ENCODE data around the gene COL25A1.

Gene COL25A1

GRCh38 chr4:108796173-108796572 lies 506.3 kb downstream of the COL25A1 start:
- H3K4me1 Mint-ChIP-seq (ENCODE audit: low read depth), result no peaks in the 10 kb centered on the region
- peaks cover 2% of the 10 kb centered on the region for H3K27me3 Mint-ChIP-seq
- H3K9me3 Mint-ChIP-seq, result no peaks in the 10 kb centered on the region
- intact Hi-C loops (cut with micrococcal nuclease), result no loop called here
- H3K36me3 Mint-ChIP-seq (ENCODE audit: low read depth), result no peaks in the 10 kb centered on the region
- no peak overlapping the region for H3K4me3 Mint-ChIP-seq
- no peak overlapping the region for H3K27ac Mint-ChIP-seq

GRCh38 chr4:108795733-108796132 lies 506.7 kb downstream of the COL25A1 start:
- peaks cover 2% of the 10 kb centered on the region for H3K27me3 Mint-ChIP-seq
- intact Hi-C loops (cut with micrococcal nuclease), result no loop called here

GRCh38 chr4:108794136-108794535 lies 508.3 kb downstream of the COL25A1 start:
- peaks cover 2% of the 10 kb centered on the region for H3K27me3 Mint-ChIP-seq
- no peaks in the 10 kb centered on the region for H3K36me3 Mint-ChIP-seq (ENCODE audit: low read depth)
- H3K4me1 Mint-ChIP-seq (ENCODE audit: low read depth), result no peaks in the 10 kb centered on the region
- intact Hi-C loops (cut with micrococcal nuclease), result no loop called here
- no peak overlapping the region for H3K27ac Mint-ChIP-seq
- H3K9me3 Mint-ChIP-seq, result no peaks in the 10 kb centered on the region
- H3K4me3 Mint-ChIP-seq, result no peak overlapping the region

More at GRCh38 chr4:108795733-108796132, 506.7 kb downstream of the COL25A1 start:
- no peaks in the 10 kb centered on the region for H3K9me3 Mint-ChIP-seq
- H3K4me3 Mint-ChIP-seq, result no peak overlapping the region
- no peaks in the 10 kb centered on the region for H3K4me1 Mint-ChIP-seq (ENCODE audit: low read depth)
- H3K36me3 Mint-ChIP-seq (ENCODE audit: low read depth), result no peaks in the 10 kb centered on the region
- no peak overlapping the region for H3K27ac Mint-ChIP-seq

- Mint-ChIP-seq H3K4me1 (ENCODE audit: low read depth) (no peaks in the 10 kb centered on the region), H3K36me3 (ENCODE audit: low read depth) (no peaks in the 10 kb centered on the region), H3K4me3 (no peak overlapping the region), H3K27me3 (peaks cover 2% of the 10 kb centered on the region), H3K9me3 (no peaks in the 10 kb centered on the region), H3K27ac (no peak overlapping the region)
- intact Hi-C loops (cut with micrococcal nuclease), result no loop called here
Observed at GRCh38 chr4:108793415-108793814, 509.0 kb downstream of the COL25A1 start.

- no peaks in the 10 kb centered on the region for H3K36me3 Mint-ChIP-seq (ENCODE audit: low read depth)
- H3K27me3 Mint-ChIP-seq, result peaks cover 2% of the 10 kb centered on the region
- no peak overlapping the region for H3K27ac Mint-ChIP-seq
- H3K4me1 Mint-ChIP-seq (ENCODE audit: low read depth), result no peaks in the 10 kb centered on the region
- intact Hi-C loops (cut with micrococcal nuclease), result no loop called here
- H3K4me3 Mint-ChIP-seq, result no peak overlapping the region
- H3K9me3 Mint-ChIP-seq, result no peaks in the 10 kb centered on the region
Observed at GRCh38 chr4:108788731-108789130, 513.7 kb downstream of the COL25A1 start.

- H3K27me3 Mint-ChIP-seq, result peaks cover 2% of the 10 kb centered on the region
- no peaks in the 10 kb centered on the region for H3K36me3 Mint-ChIP-seq (ENCODE audit: low read depth)
- H3K9me3 Mint-ChIP-seq, result no peaks in the 10 kb centered on the region
- no peak overlapping the region for H3K4me3 Mint-ChIP-seq
- intact Hi-C loops (cut with micrococcal nuclease), result no loop called here
- no peaks in the 10 kb centered on the region for H3K4me1 Mint-ChIP-seq (ENCODE audit: low read depth)
- H3K27ac Mint-ChIP-seq, result no peak overlapping the region
Observed at GRCh38 chr4:108787724-108788123, 514.7 kb downstream of the COL25A1 start.

- intact Hi-C loops (cut with micrococcal nuclease), result no loop called here
- Mint-ChIP-seq H3K27me3 (no peaks in the 10 kb centered on the region), H3K36me3 (ENCODE audit: low read depth) (no peaks in the 10 kb centered on the region), H3K27ac (no peak overlapping the region), H3K4me1 (ENCODE audit: low read depth) (no peaks in the 10 kb centered on the region), H3K9me3 (no peaks in the 10 kb centered on the region), H3K4me3 (no peak overlapping the region)
Observed at GRCh38 chr4:108787106-108787505, 515.4 kb downstream of the COL25A1 start.

- H3K9me3 Mint-ChIP-seq, result no peaks in the 10 kb centered on the region
- no peak overlapping the region for H3K27ac Mint-ChIP-seq
- no peaks in the 10 kb centered on the region for H3K27me3 Mint-ChIP-seq
- H3K4me1 Mint-ChIP-seq (ENCODE audit: low read depth), result no peaks in the 10 kb centered on the region
- intact Hi-C loops (cut with micrococcal nuclease), result no loop called here
- no peaks in the 10 kb centered on the region for H3K36me3 Mint-ChIP-seq (ENCODE audit: low read depth)
- no peak overlapping the region for H3K4me3 Mint-ChIP-seq
Observed at GRCh38 chr4:108786351-108786750, 516.1 kb downstream of the COL25A1 start.

GRCh38 chr4:108783665-108784463 lies 518.6 kb downstream of the COL25A1 start:
- Mint-ChIP-seq H3K27ac (no peak overlapping the region), H3K4me3 (no peak overlapping the region), H3K36me3 (ENCODE audit: low read depth) (no peaks in the 10 kb centered on the region), H3K27me3 (no peaks in the 10 kb centered on the region), H3K4me1 (ENCODE audit: low read depth) (no peaks in the 10 kb centered on the region), H3K9me3 (no peaks in the 10 kb centered on the region)
- intact Hi-C loops (cut with micrococcal nuclease), result no loop called here

GRCh38 chr4:108779958-108780357 lies 522.5 kb downstream of the COL25A1 start:
- H3K4me1 Mint-ChIP-seq (ENCODE audit: low read depth), result no peaks in the 10 kb centered on the region
- H3K36me3 Mint-ChIP-seq (ENCODE audit: low read depth), result no peaks in the 10 kb centered on the region
- no peak overlapping the region for H3K4me3 Mint-ChIP-seq
- H3K27me3 Mint-ChIP-seq, result peaks cover 9% of the 10 kb centered on the region
- H3K27ac Mint-ChIP-seq, result no peak overlapping the region
- no peaks in the 10 kb centered on the region for H3K9me3 Mint-ChIP-seq
- intact Hi-C loops (cut with micrococcal nuclease), result no loop called here

GRCh38 chr4:108777388-108777787 lies 525.1 kb downstream of the COL25A1 start:
- Mint-ChIP-seq H3K27me3 (peaks cover 11% of the 10 kb centered on the region), H3K36me3 (ENCODE audit: low read depth) (no peaks in the 10 kb centered on the region), H3K27ac (no peak overlapping the region), H3K4me1 (ENCODE audit: low read depth) (no peaks in the 10 kb centered on the region), H3K4me3 (no peak overlapping the region), H3K9me3 (no peaks in the 10 kb centered on the region)
- intact Hi-C loops (cut with micrococcal nuclease), result no loop called here

GRCh38 chr4:108775921-108776320 lies 526.5 kb downstream of the COL25A1 start:
- no peak overlapping the region for H3K4me3 Mint-ChIP-seq
- H3K27me3 Mint-ChIP-seq, result peaks cover 11% of the 10 kb centered on the region
- intact Hi-C loops (cut with micrococcal nuclease), result no loop called here
- no peaks in the 10 kb centered on the region for H3K36me3 Mint-ChIP-seq (ENCODE audit: low read depth)
- H3K9me3 Mint-ChIP-seq, result no peaks in the 10 kb centered on the region
- no peak overlapping the region for H3K27ac Mint-ChIP-seq
- H3K4me1 Mint-ChIP-seq (ENCODE audit: low read depth), result no peaks in the 10 kb centered on the region

GRCh38 chr4:108774809-108775530 lies 527.5 kb downstream of the COL25A1 start:
- Mint-ChIP-seq H3K27me3 (peaks cover 11% of the 10 kb centered on the region), H3K4me1 (ENCODE audit: low read depth) (no peaks in the 10 kb centered on the region)

GRCh38 chr4:108772402-108772801 lies 530.1 kb downstream of the COL25A1 start:
- intact Hi-C loops (cut with micrococcal nuclease), result no loop called here
- Mint-ChIP-seq H3K9me3 (no peaks in the 10 kb centered on the region), H3K27ac (no peak overlapping the region), H3K36me3 (ENCODE audit: low read depth) (no peaks in the 10 kb centered on the region), H3K4me1 (ENCODE audit: low read depth) (no peaks in the 10 kb centered on the region), H3K27me3 (peaks cover 16% of the 10 kb centered on the region), H3K4me3 (no peak overlapping the region)

More at GRCh38 chr4:108774809-108775530, 527.5 kb downstream of the COL25A1 start:
- intact Hi-C loops (cut with micrococcal nuclease), result no loop called here
- Mint-ChIP-seq H3K4me3 (no peak overlapping the region), H3K27ac (no peak overlapping the region), H3K36me3 (ENCODE audit: low read depth) (no peaks in the 10 kb centered on the region), H3K9me3 (no peaks in the 10 kb centered on the region)

All from dendritic cell treated with granulocyte-macrophage colony-stimulating factor and Interleukin-4, amounts not matched to agents 40 ng/mL and 50 ng/mL, for 4 days (primary cell).